Measurements from ENCODE around the gene RAD51B.

RAD51B gene

DNA sequence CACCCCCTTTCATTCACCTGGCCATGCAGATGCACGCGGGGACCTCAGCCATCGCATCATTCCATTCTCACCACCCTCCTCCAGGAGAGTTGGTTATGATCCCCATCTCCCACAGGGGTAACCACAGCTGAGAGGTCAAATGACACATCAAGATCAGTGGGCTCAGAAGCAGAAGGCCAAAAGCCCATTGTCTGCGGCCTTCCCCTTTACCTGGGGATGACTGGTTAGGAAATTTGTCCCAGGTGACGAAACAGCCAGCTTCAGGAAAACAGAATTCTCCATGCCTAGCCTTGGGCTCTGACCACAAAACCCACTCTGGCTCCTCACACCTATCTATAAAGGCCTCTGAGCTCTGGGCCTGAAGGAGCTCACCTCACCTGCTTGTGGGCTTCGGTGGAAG, 937.2 kb downstream of the RAD51B start:
- Histone ChIP-seq H3K4me3 (replicated peaks; ENCODE audit: low read depth, low read length) (no peak overlapping the region), H3K27me3 (replicated peaks; ENCODE audit: control insufficient read depth, insufficient read depth, low read length) (no peaks in the 10 kb centered on the region; the same call in 1 of the 2 replicates), H3K36me3 (ENCODE audit: control insufficient read depth, insufficient read depth, low read length) (no peaks in the 10 kb centered on the region)
- TF ChIP-seq, protein P1, sequence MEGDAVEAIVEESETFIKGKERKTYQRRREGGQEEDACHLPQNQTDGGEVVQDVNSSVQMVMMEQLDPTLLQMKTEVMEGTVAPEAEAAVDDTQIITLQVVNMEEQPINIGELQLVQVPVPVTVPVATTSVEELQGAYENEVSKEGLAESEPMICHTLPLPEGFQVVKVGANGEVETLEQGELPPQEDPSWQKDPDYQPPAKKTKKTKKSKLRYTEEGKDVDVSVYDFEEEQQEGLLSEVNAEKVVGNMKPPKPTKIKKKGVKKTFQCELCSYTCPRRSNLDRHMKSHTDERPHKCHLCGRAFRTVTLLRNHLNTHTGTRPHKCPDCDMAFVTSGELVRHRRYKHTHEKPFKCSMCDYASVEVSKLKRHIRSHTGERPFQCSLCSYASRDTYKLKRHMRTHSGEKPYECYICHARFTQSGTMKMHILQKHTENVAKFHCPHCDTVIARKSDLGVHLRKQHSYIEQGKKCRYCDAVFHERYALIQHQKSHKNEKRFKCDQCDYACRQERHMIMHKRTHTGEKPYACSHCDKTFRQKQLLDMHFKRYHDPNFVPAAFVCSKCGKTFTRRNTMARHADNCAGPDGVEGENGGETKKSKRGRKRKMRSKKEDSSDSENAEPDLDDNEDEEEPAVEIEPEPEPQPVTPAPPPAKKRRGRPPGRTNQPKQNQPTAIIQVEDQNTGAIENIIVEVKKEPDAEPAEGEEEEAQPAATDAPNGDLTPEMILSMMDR (IDR thresholded peaks at IDR 0.05; ENCODE audit: insufficient read depth, low read length, poor library complexity, severe bottlenecking), result no peak
- DNase-seq (ENCODE audit: extremely low read depth, insufficient read length), result no peak

DNA sequence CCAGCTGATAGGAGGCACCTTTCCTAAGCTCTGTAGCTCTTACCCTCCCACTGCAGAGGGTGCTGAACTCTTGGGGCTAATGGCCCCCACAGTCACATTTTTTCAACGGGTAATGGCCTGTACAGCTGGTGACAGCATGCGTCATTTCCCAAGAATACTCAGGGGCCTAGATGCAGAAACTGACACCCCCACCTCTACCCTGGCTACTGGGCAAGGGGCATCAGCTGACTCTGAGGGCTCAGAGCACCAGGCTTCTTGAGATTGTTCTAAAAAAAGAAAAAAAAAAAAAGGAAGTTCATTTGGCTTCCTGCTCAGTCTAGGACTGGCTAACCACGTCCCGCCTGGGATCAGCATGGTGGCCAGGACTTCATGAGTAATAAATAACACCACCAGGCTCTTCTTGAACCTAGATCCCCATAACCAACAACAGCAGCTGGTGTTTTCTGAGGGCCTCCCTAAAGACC, 938.1 kb downstream of the RAD51B start:
- no peak overlapping the region for H3K4me3 ChIP-seq (replicated peaks; ENCODE audit: low read depth, low read length)
- TF ChIP-seq, protein P1 (IDR thresholded peaks at IDR 0.05; ENCODE audit: insufficient read depth, low read length, poor library complexity, severe bottlenecking), result no peak
- H3K36me3 ChIP-seq (ENCODE audit: control insufficient read depth, insufficient read depth, low read length), result no peaks in the 10 kb centered on the region
- no peak for DNase-seq (ENCODE audit: extremely low read depth, insufficient read length)
- H3K27me3 ChIP-seq (replicated peaks; ENCODE audit: control insufficient read depth, insufficient read depth, low read length), result no peaks in the 10 kb centered on the region; the same call in 1 of the 2 replicates

DNA sequence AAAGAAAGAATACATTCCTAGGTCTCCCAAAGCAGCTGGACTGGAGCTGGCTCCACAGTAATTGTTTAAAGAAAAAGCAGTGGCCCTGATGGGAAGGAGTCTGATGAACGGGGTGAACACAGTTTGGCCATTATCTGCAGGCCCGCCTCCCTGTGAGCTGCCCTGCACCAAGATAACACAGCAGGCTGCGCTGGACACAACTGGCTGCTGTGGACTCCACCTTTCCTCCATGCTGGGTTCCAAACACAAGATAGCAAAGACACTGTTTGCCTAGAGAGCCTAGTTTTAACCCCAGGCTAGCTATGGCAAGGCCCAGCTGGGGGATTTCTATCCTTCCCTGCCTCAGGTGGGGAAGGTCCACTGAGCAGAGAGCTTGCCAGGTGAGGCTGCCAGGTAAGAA, 938.7 kb downstream of the RAD51B start:
- DNase-seq (ENCODE audit: extremely low read depth, insufficient read length), result no peak
- Histone ChIP-seq H3K27me3 (replicated peaks; ENCODE audit: control insufficient read depth, insufficient read depth, low read length) (no peaks in the 10 kb centered on the region; the same call in 1 of the 2 replicates), H3K4me3 (replicated peaks; ENCODE audit: low read depth, low read length) (no peak overlapping the region), H3K36me3 (ENCODE audit: control insufficient read depth, insufficient read depth, low read length) (no peaks in the 10 kb centered on the region)
- TF ChIP-seq, protein P1 (IDR thresholded peaks at IDR 0.05; ENCODE audit: insufficient read depth, low read length, poor library complexity, severe bottlenecking), result no peak

DNA sequence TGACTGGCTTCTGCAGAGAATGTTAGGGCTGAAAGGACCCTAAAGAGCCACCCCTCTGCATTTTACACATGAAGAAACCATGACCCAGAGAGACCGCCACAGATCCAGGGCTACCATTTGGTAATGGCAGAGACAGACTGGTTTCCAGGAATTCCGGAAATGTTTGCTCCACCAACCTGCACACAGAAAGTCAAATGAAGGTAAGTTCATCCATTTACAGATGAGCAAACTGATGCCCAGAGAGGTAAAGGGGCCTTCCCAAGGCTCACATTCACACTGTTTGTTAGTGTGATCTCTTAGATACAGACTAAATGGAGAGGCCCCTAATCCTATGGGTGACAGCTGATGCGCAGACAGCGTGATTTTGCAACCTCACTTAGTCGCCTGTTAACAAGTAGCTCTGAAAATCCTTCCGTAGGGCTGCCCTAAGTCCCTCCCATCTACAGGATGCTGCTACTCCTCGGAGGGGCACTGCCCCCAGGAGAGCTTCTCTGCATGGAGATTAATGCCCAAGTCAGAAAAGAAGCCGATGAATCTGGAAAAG, 939.5 kb downstream of the RAD51B start:
- H3K4me3 ChIP-seq (replicated peaks; ENCODE audit: low read depth, low read length), result no peak overlapping the region
- TF ChIP-seq, protein P1 (IDR thresholded peaks at IDR 0.05; ENCODE audit: insufficient read depth, low read length, poor library complexity, severe bottlenecking), result no peak
- no peak for DNase-seq (ENCODE audit: extremely low read depth, insufficient read length)
- no peaks in the 10 kb centered on the region for H3K36me3 ChIP-seq (ENCODE audit: control insufficient read depth, insufficient read depth, low read length)
- no peaks in the 10 kb centered on the region; the same call in 1 of the 2 replicates for H3K27me3 ChIP-seq (replicated peaks; ENCODE audit: control insufficient read depth, insufficient read depth, low read length)

DNA sequence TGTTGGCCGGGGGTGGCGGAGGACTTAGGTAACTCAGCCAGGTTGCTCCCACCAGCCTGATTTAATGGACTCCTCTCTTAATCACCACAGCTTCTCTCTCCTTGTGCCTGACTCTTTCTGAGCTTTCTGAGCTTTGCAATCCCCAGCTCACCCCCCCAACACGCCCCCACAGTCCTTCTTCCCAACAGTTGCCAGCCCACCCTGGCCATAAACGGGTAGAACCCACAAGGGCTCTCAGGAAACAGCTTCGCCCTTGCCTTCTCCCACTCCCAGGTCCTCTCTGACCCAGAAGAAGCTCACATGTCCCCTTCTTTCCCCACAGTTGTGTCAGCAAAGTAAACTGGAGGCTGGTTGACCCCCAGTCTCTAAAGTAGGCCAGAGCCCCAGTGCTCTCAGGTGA, 940.4 kb downstream of the RAD51B start:
- no peak for DNase-seq (ENCODE audit: extremely low read depth, insufficient read length)
- TF ChIP-seq, protein P1 (IDR thresholded peaks at IDR 0.05; ENCODE audit: insufficient read depth, low read length, poor library complexity, severe bottlenecking), result no peak
- no peaks in the 10 kb centered on the region; the same call in 1 of the 2 replicates for H3K27me3 ChIP-seq (replicated peaks; ENCODE audit: control insufficient read depth, insufficient read depth, low read length)
- H3K4me3 ChIP-seq (replicated peaks; ENCODE audit: low read depth, low read length), result no peak overlapping the region
- no peaks in the 10 kb centered on the region for H3K36me3 ChIP-seq (ENCODE audit: control insufficient read depth, insufficient read depth, low read length)

DNA sequence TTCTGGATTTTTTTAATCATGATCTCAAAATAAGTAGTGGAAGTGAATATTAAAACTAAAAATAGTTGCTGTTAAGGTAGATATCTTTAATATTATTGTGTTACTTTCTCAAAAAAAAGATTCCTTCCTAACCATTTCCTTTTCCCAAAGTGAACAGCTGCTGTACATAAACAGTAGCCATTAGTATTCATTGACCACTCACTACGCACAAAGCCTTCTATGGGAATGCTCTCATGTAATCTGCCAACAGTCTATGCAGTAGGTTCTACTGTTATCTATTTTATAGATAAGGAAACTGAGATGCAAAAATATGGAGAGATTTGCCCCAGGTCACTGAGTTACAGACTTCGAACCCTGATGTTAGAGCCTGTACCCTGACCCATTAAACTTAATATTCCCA, 941.2 kb downstream of the RAD51B start:
- H3K27me3 ChIP-seq (replicated peaks; ENCODE audit: control insufficient read depth, insufficient read depth, low read length), result no peaks in the 10 kb centered on the region; the same call in 1 of the 2 replicates
- no peak overlapping the region for H3K4me3 ChIP-seq (replicated peaks; ENCODE audit: low read depth, low read length)
- TF ChIP-seq, protein P1 (IDR thresholded peaks at IDR 0.05; ENCODE audit: insufficient read depth, low read length, poor library complexity, severe bottlenecking), result no peak
- DNase-seq (ENCODE audit: extremely low read depth, insufficient read length), result no peak
- no peaks in the 10 kb centered on the region for H3K36me3 ChIP-seq (ENCODE audit: control insufficient read depth, insufficient read depth, low read length)
